Endodermal cell (in vitro differentiated cells): Measurements from ENCODE around the gene FFAR1. TPM values are rescaled to one million over a fixed set of nuclear protein-coding genes. Genes with fewer than 3 reads are reported as not detected.
A peak's percentile ranks its signal among the peaks of the same experiment; 100 is the strongest.

Experiments
- DNase-seq: peaks from one replicate; pipeline ENCODE4 v3.0.0-alpha.2; 2017
- H3K27ac ChIP-seq: 2 replicates; pipeline ENCODE4 v1.5.1; 2013; ENCODE audit warnings: mild to moderate bottlenecking, low read depth, low read length, moderate library complexity
- H3K27me3 ChIP-seq: 2 replicates; pipeline ENCODE4 v1.6.1; 2013; ENCODE audit warnings: mild to moderate bottlenecking, low read length, moderate library complexity; ENCODE audit not compliant: insufficient read depth, control insufficient read depth, poor library complexity, severe bottlenecking
- H3K36me3 ChIP-seq: 2 replicates; pipeline ENCODE4 v1.7.0; 2013; ENCODE audit warnings: mild to moderate bottlenecking, low read length, moderate library complexity; ENCODE audit not compliant: control insufficient read depth, insufficient read depth
- H3K4me1 ChIP-seq: one replicate; pipeline ENCODE4 v1.7.0; 2013; ENCODE audit warnings: low read length; ENCODE audit not compliant: control insufficient read depth, insufficient read depth
- H3K4me3 ChIP-seq: 2 replicates; pipeline ENCODE4 v1.5.1; 2013; ENCODE audit warnings: mild to moderate bottlenecking, low read length, moderate library complexity
- H3K9ac ChIP-seq: 2 replicates; pipeline ENCODE4 v1.6.1; 2013; ENCODE audit warnings: mild to moderate bottlenecking, low read length, moderate library complexity; ENCODE audit not compliant: poor library complexity, severe bottlenecking; ENCODE audit errors: extremely low read depth
- H3K9me3 ChIP-seq: 2 replicates; pipeline ENCODE4 v1.6.1; 2013; ENCODE audit warnings: mild to moderate bottlenecking, low read length, moderate library complexity; ENCODE audit not compliant: control insufficient read depth
- H3K27ac Mint-ChIP-seq: 2 replicates; pipeline ENCODE4 v1.8.0; 2020; ENCODE audit warnings: mixed read lengths
- H3K27me3 Mint-ChIP-seq: 2 replicates; pipeline ENCODE4 v1.8.0; 2021; ENCODE audit warnings: mild to moderate bottlenecking, mixed read lengths; ENCODE audit not compliant: insufficient read depth
- H3K36me3 Mint-ChIP-seq: 2 replicates; pipeline ENCODE4 v1.8.0; 2020; ENCODE audit warnings: low read depth, mixed read lengths
- H3K4me1 Mint-ChIP-seq: 2 replicates; pipeline ENCODE4 v1.8.0; 2020; ENCODE audit warnings: mixed read lengths
- H3K4me3 Mint-ChIP-seq: 2 replicates; pipeline ENCODE4 v1.8.0; 2020; ENCODE audit warnings: mild to moderate bottlenecking, moderate library complexity, mixed read lengths
- H3K9me3 Mint-ChIP-seq: 2 replicates; pipeline ENCODE4 v1.8.0; 2020; ENCODE audit warnings: mild to moderate bottlenecking, mixed read lengths
- CTCF ChIP-seq: fragments of 200-600 bp; sonication (generic); conservative IDR thresholded peaks from 2 replicates; pipeline ENCODE4 v1.5.0; 2021; ENCODE audit warnings: antibody characterized with exemption, mild to moderate bottlenecking
- WGBS, 2 experiments: methylation state at CpG; one replicate each; pipeline versions ENCODE4 v1.1.5 to v1.1.7; 2013; ENCODE audit warnings: missing lambda C conversion rate in 2 of 2, mixed read lengths in 1 of 2; ENCODE audit not compliant: insufficient coverage in 1 of 2, insufficient read length in 1 of 2; 5-methylcytosine and 5-hydroxymethylcytosine counted together
- total RNA-seq, 2 donors: library from RNA; stranded (reverse); fragmentation: NEBNext Ultra II Directional in 1 of 2; extraction: Animal tissue kit (Norgen Biotek cat#: 25700) in 1 of 2; gene quantifications; 2 replicates in 1 of 2; 3 replicates in 1 of 2; pipeline ENCODE4 v1.2.1, GENCODE V29; 2021

Gene FFAR1
- total RNA-seq, 2 donors from 2014 or later = not detected

- H3K9me3 ChIP-seq = no peaks in the 10 kb centered on the region
- 88 to 92% methylated on average over 3 to 9 of the region's 9 CpGs for WGBS, 2 experiments
- H3K36me3 ChIP-seq = no peaks in the 10 kb centered on the region
- no peak overlapping the region for H3K27ac ChIP-seq
- no peaks in the 10 kb centered on the region for H3K36me3 Mint-ChIP-seq
- no peaks in the 10 kb centered on the region for H3K27me3 Mint-ChIP-seq
- no peak for DNase-seq
- TF ChIP-seq CTCF = no peak
- peaks cover 5% of the 10 kb centered on the region for H3K4me1 Mint-ChIP-seq
- no peaks in the 10 kb centered on the region for H3K27me3 ChIP-seq
- no peak overlapping the region for H3K9ac ChIP-seq
- H3K4me3 Mint-ChIP-seq = no peak overlapping the region
- H3K4me1 ChIP-seq = no peaks in the 10 kb centered on the region
- H3K9me3 Mint-ChIP-seq = peaks cover 1% of the 10 kb centered on the region
- H3K27ac Mint-ChIP-seq = no peak overlapping the region
- no peak overlapping the region for H3K4me3 ChIP-seq
Observed at GRCh38 chr19:35316560-35316959, 31.1 kb upstream of the FFAR1 start.

- Histone ChIP-seq H3K4me1 (no peaks in the 10 kb centered on the region), H3K9me3 (peaks cover 7% of the 10 kb centered on the region), H3K9ac (no peak overlapping the region), H3K36me3 (no peaks in the 10 kb centered on the region), H3K4me3 (no peak overlapping the region), H3K27me3 (no peaks in the 10 kb centered on the region), H3K27ac (no peak overlapping the region)
- WGBS, 2 experiments = 88 to 90% methylated on average over 5 to 7 of the region's 7 CpGs
- no peak for DNase-seq
- H3K4me1 Mint-ChIP-seq = peaks cover 5% of the 10 kb centered on the region
- no peaks in the 10 kb centered on the region for H3K36me3 Mint-ChIP-seq
- no peak for TF ChIP-seq CTCF
- H3K4me3 Mint-ChIP-seq = no peak overlapping the region
- no peaks in the 10 kb centered on the region for H3K27me3 Mint-ChIP-seq
- peaks cover 8% of the 10 kb centered on the region for H3K9me3 Mint-ChIP-seq
- H3K27ac Mint-ChIP-seq = no peak overlapping the region
Observed at GRCh38 chr19:35317464-35318043, 30.1 kb upstream of the FFAR1 start.

- no peaks in the 10 kb centered on the region for H3K27me3 Mint-ChIP-seq
- no peaks in the 10 kb centered on the region for H3K36me3 Mint-ChIP-seq
- H3K27ac Mint-ChIP-seq = peak overlapping the region; percentile 61
- Histone ChIP-seq H3K36me3 (no peaks in the 10 kb centered on the region), H3K27ac (no peak overlapping the region), H3K9ac (no peak overlapping the region), H3K4me3 (no peak overlapping the region), H3K4me1 (no peaks in the 10 kb centered on the region), H3K9me3 (peaks cover 7% of the 10 kb centered on the region), H3K27me3 (no peaks in the 10 kb centered on the region)
- TF ChIP-seq CTCF = no peak
- H3K9me3 Mint-ChIP-seq = peaks cover 8% of the 10 kb centered on the region
- no peak overlapping the region for H3K4me3 Mint-ChIP-seq
- H3K4me1 Mint-ChIP-seq = peaks cover 5% of the 10 kb centered on the region
- 92 to 94% methylated on average over 11 to 16 of the region's 16 CpGs for whole genome bisulfite sequencing, 2 experiments
- no peak for DNase-seq
Observed at GRCh38 chr19:35318679-35319448, 28.8 kb upstream of the FFAR1 start.
